HL-60 (cell line): ENCODE data around the gene HTR3D.

Experiments used
- SPI1 ChIP-seq: IDR thresholded peaks from 2 replicates; pipeline ENCODE4 v1.6.1; 2012; ENCODE audit warnings: low read depth, mild to moderate bottlenecking, borderline replicate concordance
- TF ChIP-seq, protein P1 (sequence below): IDR thresholded peaks from 2 replicates; pipeline ENCODE4 v1.6.1; 2012; ENCODE audit warnings: low read depth; ENCODE audit not compliant: insufficient replicate concordance

DNA sequence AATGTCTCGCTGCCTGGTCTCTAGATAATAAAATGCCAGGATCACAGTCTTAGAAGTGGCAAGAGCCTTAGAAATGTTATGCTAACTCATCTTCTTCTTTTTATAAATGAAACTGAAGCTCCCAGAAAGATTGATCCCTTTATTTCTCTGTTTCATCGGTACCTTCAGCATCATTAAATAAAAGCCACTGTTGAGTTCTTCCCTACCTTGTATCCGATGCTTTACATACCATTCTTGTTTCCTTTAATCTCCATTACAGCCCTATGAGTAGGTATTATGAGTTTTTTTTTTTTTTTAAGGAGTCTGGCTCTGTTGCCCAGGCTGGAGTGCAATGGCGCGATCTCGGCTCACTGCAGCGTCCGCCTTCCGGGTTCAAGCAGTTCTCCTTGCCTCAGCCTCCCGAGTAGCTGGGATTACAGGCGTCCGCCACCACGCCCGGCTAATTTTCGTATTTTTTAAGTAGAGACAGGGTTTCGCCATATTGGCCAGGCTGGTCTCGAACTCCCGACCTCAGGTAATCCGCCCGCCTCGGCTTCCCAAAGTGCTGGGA, 13.0 kb upstream of the HTR3D start:
- TF ChIP-seq, protein P1, sequence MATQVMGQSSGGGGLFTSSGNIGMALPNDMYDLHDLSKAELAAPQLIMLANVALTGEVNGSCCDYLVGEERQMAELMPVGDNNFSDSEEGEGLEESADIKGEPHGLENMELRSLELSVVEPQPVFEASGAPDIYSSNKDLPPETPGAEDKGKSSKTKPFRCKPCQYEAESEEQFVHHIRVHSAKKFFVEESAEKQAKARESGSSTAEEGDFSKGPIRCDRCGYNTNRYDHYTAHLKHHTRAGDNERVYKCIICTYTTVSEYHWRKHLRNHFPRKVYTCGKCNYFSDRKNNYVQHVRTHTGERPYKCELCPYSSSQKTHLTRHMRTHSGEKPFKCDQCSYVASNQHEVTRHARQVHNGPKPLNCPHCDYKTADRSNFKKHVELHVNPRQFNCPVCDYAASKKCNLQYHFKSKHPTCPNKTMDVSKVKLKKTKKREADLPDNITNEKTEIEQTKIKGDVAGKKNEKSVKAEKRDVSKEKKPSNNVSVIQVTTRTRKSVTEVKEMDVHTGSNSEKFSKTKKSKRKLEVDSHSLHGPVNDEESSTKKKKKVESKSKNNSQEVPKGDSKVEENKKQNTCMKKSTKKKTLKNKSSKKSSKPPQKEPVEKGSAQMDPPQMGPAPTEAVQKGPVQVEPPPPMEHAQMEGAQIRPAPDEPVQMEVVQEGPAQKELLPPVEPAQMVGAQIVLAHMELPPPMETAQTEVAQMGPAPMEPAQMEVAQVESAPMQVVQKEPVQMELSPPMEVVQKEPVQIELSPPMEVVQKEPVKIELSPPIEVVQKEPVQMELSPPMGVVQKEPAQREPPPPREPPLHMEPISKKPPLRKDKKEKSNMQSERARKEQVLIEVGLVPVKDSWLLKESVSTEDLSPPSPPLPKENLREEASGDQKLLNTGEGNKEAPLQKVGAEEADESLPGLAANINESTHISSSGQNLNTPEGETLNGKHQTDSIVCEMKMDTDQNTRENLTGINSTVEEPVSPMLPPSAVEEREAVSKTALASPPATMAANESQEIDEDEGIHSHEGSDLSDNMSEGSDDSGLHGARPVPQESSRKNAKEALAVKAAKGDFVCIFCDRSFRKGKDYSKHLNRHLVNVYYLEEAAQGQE = no peak
- TF ChIP-seq SPI1 = no peak
